Liver (tissue), 9 donors: Measurements from ENCODE around the gene NDUFA3. TPM values are rescaled to one million over a fixed set of nuclear protein-coding genes. Genes with fewer than 3 reads are reported as not detected.

ENCODE experiments used
- DNase-seq: peaks from one replicate; pipeline ENCODE4 v3.0.0-alpha.2; 2017; ENCODE audit warnings: low spot score
- H3K27ac ChIP-seq, 2 donors: one replicate each; pipeline ENCODE4 v1.7.0; 2013; ENCODE audit warnings: inconsistent platforms in 2 of 2, low read length in 2 of 2, control low read depth in 1 of 2, low read depth in 1 of 2, mild to moderate bottlenecking in 1 of 2
- H3K27me3 ChIP-seq, 4 donors: one replicate each; pipeline versions ENCODE4 v1.6.1 to v1.7.0; 2013; ENCODE audit warnings: low read length in 3 of 4, inconsistent platforms in 1 of 4, mild to moderate bottlenecking in 1 of 4, moderate library complexity in 1 of 4; ENCODE audit not compliant: control insufficient read depth in 4 of 4, insufficient read depth in 4 of 4
- H3K36me3 ChIP-seq, 4 donors: one replicate each; pipeline versions ENCODE4 v1.6.1 to v1.7.0; 2013; ENCODE audit warnings: low read length in 3 of 4, mild to moderate bottlenecking in 3 of 4, low read depth in 1 of 4, moderate library complexity in 1 of 4; ENCODE audit not compliant: control insufficient read depth in 4 of 4, insufficient read depth in 3 of 4
- H3K4me1 ChIP-seq, 4 donors: one replicate each; pipeline versions ENCODE4 v1.6.1 to v1.7.0; 2013; ENCODE audit warnings: low read length in 3 of 4, mild to moderate bottlenecking in 3 of 4, moderate library complexity in 1 of 4; ENCODE audit not compliant: control insufficient read depth in 4 of 4, insufficient read depth in 4 of 4
- H3K4me3 ChIP-seq, 3 donors: one replicate each; pipeline versions ENCODE4 v1.6.1 to v1.7.0; 2013; ENCODE audit warnings: low read length in 3 of 3, control low read depth in 1 of 3, low read depth in 1 of 3, mild to moderate bottlenecking in 1 of 3
- H3K9ac ChIP-seq, 2 donors: one replicate each; pipeline ENCODE4 v1.7.0; 2013; ENCODE audit warnings: low read length in 2 of 2, mild to moderate bottlenecking in 2 of 2, moderate library complexity in 2 of 2, control low read depth in 1 of 2, low read depth in 1 of 2
- H3K9me3 ChIP-seq, 4 donors: one replicate each; pipeline versions ENCODE4 v1.6.1 to v1.7.0; 2013; ENCODE audit warnings: low read length in 3 of 4; ENCODE audit not compliant: control insufficient read depth in 4 of 4
- EGR1 ChIP-seq, 2 donors: IDR thresholded peaks; 2 replicates each; pipeline ENCODE4 v1.6.1; 2016 to 2018; ENCODE audit warnings: antibody characterized with exemption in 2 of 2, low read depth in 2 of 2
- FOXA1 ChIP-seq: IDR thresholded peaks from 2 replicates; pipeline ENCODE4 v1.6.1; 2016; ENCODE audit warnings: antibody characterized with exemption
- FOXA2 ChIP-seq: IDR thresholded peaks from 2 replicates; pipeline ENCODE4 v1.6.1; 2016; ENCODE audit warnings: antibody characterized with exemption
- GABPA ChIP-seq, 2 donors: IDR thresholded peaks in 1 of 2; conservative IDR thresholded peaks in 1 of 2; 2 replicates each; pipeline ENCODE4 v1.6.1; 2016; ENCODE audit warnings: antibody characterized with exemption in 2 of 2, mild to moderate bottlenecking in 1 of 2, moderate library complexity in 1 of 2
- HNF4A ChIP-seq, 2 donors: conservative IDR thresholded peaks; 2 replicates each; pipeline ENCODE4 v1.6.1; 2016; ENCODE audit warnings: antibody characterized with exemption in 2 of 2, mild to moderate bottlenecking in 2 of 2
- HNF4G ChIP-seq: IDR thresholded peaks from 2 replicates; pipeline ENCODE4 v1.6.1; 2016; ENCODE audit warnings: antibody characterized with exemption
- NR2F2 ChIP-seq: IDR thresholded peaks from 2 replicates; pipeline ENCODE4 v1.6.1; 2016; ENCODE audit warnings: antibody characterized with exemption
- RAD21 ChIP-seq, 2 donors: IDR thresholded peaks; 2 replicates each; pipeline ENCODE4 v1.6.1; 2016; ENCODE audit warnings: antibody characterized with exemption in 2 of 2, mild to moderate bottlenecking in 2 of 2
- RXRA ChIP-seq, 2 donors: IDR thresholded peaks; 2 replicates each; pipeline ENCODE4 v1.6.1; 2017 to 2018; ENCODE audit warnings: antibody characterized with exemption in 2 of 2, mild to moderate bottlenecking in 1 of 2
- SP1 ChIP-seq: IDR thresholded peaks from 2 replicates; pipeline ENCODE4 v1.6.1; 2018; ENCODE audit warnings: antibody characterized with exemption, mild to moderate bottlenecking
- TAF1 ChIP-seq: conservative IDR thresholded peaks from 2 replicates; pipeline ENCODE4 v1.6.1; 2016; ENCODE audit warnings: antibody characterized with exemption, mild to moderate bottlenecking
- YY1 ChIP-seq: IDR thresholded peaks from 2 replicates; pipeline ENCODE4 v1.6.1; 2016; ENCODE audit warnings: antibody characterized with exemption, mild to moderate bottlenecking
- WGBS: extraction: QIAGEN DNeasy Blood & Tissue Kit; methylation state at CpG from one replicate; pipeline ENCODE4 v1.1.7; 2013; 5-methylcytosine and 5-hydroxymethylcytosine counted together
- polyA plus RNA-seq, 2 donors: library from polyadenylated mRNA; stranded (reverse) in 1 of 2; unstranded in 1 of 2; fragments of 200-250 nt in 1 of 2; fragments of >200 nt in 1 of 2; fragmentation: Nextera tagmentation in 1 of 2; extraction: Ambion mirVana in 1 of 2; gene quantifications; one replicate each; pipeline versions ENCODE4 v1.2.1 to v1.2.3, GENCODE V29; 2013 to 2015
- total RNA-seq, 2 donors: library from RNA; depleted of rRNA; stranded (reverse); fragments of >200 nt; gene quantifications; one replicate each; pipeline ENCODE4 v1.2.3, GENCODE V29; 2014
- TF ChIP-seq, protein P1 (sequence below): fragments of 150-350 bp; IDR thresholded peaks from 2 replicates; pipeline ENCODE4 v1.5.1; 2017; ENCODE audit warnings: improper control_type of control experiment, low read depth, low read length; ENCODE audit not compliant: missing input control
- TF ChIP-seq, protein P2 (sequence below): IDR thresholded peaks from 2 replicates; pipeline ENCODE4 v1.6.1; 2016; ENCODE audit warnings: antibody characterized with exemption
- TF ChIP-seq, protein P3 (sequence below): IDR thresholded peaks from 2 replicates; pipeline ENCODE4 v1.6.1; 2016; ENCODE audit warnings: antibody characterized with exemption
- TF ChIP-seq, protein P4 (sequence below): IDR thresholded peaks from 2 replicates; pipeline ENCODE4 v1.6.1; 2016; ENCODE audit warnings: antibody characterized with exemption, mild to moderate bottlenecking
- TF ChIP-seq, protein P5 (sequence below): IDR thresholded peaks from 2 replicates; pipeline ENCODE4 v1.6.1; 2016; ENCODE audit warnings: antibody characterized with exemption
- donor health status: healthy.
- donor health status: healthy.
- donor health status: healthy.
- donor health status: healthy.
- donor health status: healthy.

The NDUFA3 gene
- total and polyA plus RNA-seq, 4 donors, result 5.9 to 343 (median 68.5) TPM

DNA sequence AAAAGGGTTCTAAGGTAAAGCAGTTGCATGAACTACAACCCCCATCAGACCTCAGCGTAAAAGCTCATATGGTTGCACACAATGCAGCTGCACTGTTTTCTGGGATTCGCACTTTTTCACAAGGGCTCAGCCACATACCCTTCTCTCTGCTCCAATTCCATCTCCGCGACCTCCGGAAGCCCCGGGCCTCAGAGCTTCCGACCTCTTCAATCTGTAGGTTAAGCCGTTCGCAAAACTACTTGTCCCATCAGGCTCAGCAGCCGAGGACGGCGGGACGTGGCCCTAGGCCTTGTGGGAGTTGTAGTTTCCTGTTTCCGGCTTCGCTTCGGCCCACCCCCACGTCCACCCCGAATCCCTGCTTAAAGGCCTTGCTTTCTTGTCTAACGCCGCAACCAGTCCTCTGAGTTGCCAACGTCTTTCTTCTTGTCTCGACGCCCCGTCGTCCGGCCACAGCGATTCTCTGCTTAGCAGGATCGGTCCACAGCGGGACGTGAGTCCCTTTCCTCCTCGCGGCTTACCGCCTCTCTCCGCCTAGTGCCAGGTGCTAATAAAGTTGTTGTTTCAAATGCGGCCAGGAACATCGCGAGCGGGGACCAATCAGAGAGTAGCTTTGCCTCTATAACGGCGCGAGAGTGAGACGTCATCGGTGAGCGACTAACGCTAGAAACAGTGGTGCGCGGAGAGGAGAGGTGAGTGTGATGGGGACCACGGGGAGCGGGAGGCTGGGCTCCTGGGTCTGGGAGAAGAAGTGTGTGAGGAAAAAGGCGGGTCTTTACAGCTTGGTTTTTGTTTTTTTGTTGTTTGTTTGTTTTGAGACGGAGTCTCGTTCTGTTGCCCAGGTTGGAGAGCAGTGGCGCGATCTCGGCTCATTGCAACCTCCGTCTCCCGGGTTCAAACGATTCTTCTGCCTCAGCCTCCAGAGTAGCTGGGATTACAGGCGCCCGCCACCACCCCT lies 12.7 kb downstream of the NDUFA3 start, which contains the start of the genes PRPF31 and TFPT (continued):
- TF ChIP-seq, protein P1, sequence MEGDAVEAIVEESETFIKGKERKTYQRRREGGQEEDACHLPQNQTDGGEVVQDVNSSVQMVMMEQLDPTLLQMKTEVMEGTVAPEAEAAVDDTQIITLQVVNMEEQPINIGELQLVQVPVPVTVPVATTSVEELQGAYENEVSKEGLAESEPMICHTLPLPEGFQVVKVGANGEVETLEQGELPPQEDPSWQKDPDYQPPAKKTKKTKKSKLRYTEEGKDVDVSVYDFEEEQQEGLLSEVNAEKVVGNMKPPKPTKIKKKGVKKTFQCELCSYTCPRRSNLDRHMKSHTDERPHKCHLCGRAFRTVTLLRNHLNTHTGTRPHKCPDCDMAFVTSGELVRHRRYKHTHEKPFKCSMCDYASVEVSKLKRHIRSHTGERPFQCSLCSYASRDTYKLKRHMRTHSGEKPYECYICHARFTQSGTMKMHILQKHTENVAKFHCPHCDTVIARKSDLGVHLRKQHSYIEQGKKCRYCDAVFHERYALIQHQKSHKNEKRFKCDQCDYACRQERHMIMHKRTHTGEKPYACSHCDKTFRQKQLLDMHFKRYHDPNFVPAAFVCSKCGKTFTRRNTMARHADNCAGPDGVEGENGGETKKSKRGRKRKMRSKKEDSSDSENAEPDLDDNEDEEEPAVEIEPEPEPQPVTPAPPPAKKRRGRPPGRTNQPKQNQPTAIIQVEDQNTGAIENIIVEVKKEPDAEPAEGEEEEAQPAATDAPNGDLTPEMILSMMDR, result no peak
- TF ChIP-seq FOXA1 (peak; percentile 82), YY1 (peak; percentile 97), RXRA (IDR thresholded peaks at IDR 0.05) (peak; percentile 51 to 60), HNF4G (no peak)
- TF ChIP-seq, protein P2, sequence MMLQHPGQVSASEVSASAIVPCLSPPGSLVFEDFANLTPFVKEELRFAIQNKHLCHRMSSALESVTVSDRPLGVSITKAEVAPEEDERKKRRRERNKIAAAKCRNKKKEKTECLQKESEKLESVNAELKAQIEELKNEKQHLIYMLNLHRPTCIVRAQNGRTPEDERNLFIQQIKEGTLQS, result peak; percentile 57

DNA sequence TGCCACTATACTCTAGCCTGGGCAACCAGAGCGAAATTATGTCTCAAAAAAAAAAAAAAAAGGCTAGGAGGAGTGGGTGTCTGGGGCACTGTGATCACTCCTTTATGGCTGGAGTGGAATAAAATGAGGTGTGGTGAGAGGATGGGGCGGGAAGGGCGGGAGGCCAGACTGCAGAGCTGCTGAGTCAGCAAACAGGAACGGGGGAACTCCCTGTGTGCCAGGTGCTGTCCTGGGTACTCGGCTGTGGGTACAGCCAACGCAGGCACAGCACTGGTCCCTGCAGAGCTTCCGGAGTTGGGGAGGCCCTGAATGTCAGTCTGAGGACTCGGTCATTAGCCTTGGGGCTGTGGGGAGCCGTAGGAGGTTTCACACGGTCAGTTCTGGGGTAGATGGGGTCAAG lies 18.6 kb downstream of the NDUFA3 start:
- Histone ChIP-seq H3K36me3 (peaks cover 13 to 71% (median 29%) of the 10 kb centered on the region in 4 donors), H3K9me3 (no peaks in the 10 kb centered on the region), H3K27me3 (no peaks in the 10 kb centered on the region), H3K9ac (no peak overlapping the region), H3K4me3 (no peak overlapping the region), H3K4me1 (peaks cover 0 to 5% (median 5%) of the 10 kb centered on the region in 4 donors), H3K27ac (no peak overlapping the region)
- no peak for DNase-seq
- WGBS, result 93% methylated on average over 10 of the region's 10 CpGs
- TF ChIP-seq NR2F2 (no peak), RAD21 (IDR thresholded peaks at IDR 0.05) (no peak), TAF1 (no peak), HNF4G (no peak), GABPA (IDR thresholded peaks at IDR 0.05 in 1 of 2, conservative IDR thresholded peaks at IDR 0.05 in 1 of 2) (no peak), YY1 (no peak)
- TF ChIP-seq, protein P3, sequence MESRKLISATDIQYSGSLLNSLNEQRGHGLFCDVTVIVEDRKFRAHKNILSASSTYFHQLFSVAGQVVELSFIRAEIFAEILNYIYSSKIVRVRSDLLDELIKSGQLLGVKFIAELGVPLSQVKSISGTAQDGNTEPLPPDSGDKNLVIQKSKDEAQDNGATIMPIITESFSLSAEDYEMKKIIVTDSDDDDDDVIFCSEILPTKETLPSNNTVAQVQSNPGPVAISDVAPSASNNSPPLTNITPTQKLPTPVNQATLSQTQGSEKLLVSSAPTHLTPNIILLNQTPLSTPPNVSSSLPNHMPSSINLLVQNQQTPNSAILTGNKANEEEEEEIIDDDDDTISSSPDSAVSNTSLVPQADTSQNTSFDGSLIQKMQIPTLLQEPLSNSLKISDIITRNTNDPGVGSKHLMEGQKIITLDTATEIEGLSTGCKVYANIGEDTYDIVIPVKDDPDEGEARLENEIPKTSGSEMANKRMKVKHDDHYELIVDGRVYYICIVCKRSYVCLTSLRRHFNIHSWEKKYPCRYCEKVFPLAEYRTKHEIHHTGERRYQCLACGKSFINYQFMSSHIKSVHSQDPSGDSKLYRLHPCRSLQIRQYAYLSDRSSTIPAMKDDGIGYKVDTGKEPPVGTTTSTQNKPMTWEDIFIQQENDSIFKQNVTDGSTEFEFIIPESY, result no peak

DNA sequence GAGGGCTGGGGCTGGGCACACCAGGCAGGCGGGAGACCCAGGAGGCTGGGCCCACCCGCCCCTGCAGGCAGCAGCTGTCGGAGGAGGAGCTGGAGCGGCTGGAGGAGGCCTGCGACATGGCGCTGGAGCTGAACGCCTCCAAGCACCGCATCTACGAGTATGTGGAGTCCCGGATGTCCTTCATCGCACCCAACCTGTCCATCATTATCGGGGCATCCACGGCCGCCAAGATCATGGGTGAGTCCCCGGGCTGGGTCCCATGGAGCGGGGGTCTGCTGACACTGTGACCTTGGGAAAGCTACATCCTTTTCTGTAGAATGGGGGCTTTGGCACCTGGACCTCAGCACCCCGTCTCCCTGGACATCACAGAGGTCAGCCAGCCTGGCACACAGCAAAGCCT lies 21.0 kb downstream of the NDUFA3 start:
- no peak for DNase-seq
- H3K9ac ChIP-seq, result no peak overlapping the region
- no peaks in the 10 kb centered on the region for H3K4me1 ChIP-seq
- H3K4me3 ChIP-seq, result no peak overlapping the region
- H3K36me3 ChIP-seq, result peaks cover 17 to 84% (median 32%) of the 10 kb centered on the region in 4 donors
- H3K27ac ChIP-seq, result no peak overlapping the region
- H3K27me3 ChIP-seq, result no peaks in the 10 kb centered on the region
- no peaks in the 10 kb centered on the region for H3K9me3 ChIP-seq
- no peak for TF ChIP-seq FOXA1
- TF ChIP-seq RAD21 (IDR thresholded peaks at IDR 0.05), result no peak
- TF ChIP-seq YY1, result no peak
- TF ChIP-seq, protein P4, sequence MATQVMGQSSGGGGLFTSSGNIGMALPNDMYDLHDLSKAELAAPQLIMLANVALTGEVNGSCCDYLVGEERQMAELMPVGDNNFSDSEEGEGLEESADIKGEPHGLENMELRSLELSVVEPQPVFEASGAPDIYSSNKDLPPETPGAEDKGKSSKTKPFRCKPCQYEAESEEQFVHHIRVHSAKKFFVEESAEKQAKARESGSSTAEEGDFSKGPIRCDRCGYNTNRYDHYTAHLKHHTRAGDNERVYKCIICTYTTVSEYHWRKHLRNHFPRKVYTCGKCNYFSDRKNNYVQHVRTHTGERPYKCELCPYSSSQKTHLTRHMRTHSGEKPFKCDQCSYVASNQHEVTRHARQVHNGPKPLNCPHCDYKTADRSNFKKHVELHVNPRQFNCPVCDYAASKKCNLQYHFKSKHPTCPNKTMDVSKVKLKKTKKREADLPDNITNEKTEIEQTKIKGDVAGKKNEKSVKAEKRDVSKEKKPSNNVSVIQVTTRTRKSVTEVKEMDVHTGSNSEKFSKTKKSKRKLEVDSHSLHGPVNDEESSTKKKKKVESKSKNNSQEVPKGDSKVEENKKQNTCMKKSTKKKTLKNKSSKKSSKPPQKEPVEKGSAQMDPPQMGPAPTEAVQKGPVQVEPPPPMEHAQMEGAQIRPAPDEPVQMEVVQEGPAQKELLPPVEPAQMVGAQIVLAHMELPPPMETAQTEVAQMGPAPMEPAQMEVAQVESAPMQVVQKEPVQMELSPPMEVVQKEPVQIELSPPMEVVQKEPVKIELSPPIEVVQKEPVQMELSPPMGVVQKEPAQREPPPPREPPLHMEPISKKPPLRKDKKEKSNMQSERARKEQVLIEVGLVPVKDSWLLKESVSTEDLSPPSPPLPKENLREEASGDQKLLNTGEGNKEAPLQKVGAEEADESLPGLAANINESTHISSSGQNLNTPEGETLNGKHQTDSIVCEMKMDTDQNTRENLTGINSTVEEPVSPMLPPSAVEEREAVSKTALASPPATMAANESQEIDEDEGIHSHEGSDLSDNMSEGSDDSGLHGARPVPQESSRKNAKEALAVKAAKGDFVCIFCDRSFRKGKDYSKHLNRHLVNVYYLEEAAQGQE, result no peak
- no peak for TF ChIP-seq SP1
- no peak for TF ChIP-seq NR2F2
- TF ChIP-seq FOXA2, result no peak
- no peak for TF ChIP-seq HNF4A (conservative IDR thresholded peaks at IDR 0.05)
- TF ChIP-seq, protein P3, result no peak
- no peak for TF ChIP-seq RXRA (IDR thresholded peaks at IDR 0.05)
- TF ChIP-seq HNF4G, result no peak
- TF ChIP-seq EGR1 (IDR thresholded peaks at IDR 0.05; ENCODE audit: low read depth in 2 of 2), result no peak
- TF ChIP-seq, protein P5, sequence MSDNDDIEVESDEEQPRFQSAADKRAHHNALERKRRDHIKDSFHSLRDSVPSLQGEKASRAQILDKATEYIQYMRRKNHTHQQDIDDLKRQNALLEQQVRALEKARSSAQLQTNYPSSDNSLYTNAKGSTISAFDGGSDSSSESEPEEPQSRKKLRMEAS, result no peak
- TF ChIP-seq, protein P2, result no peak
- 96% methylated on average over 17 of the region's 17 CpGs for WGBS
